Ascending aorta (tissue), 2 donors: ENCODE results near the gene ITPK1. TPM values are rescaled to one million over a fixed set of nuclear protein-coding genes. Genes with fewer than 3 reads are reported as not detected.
"Not testable (repeated sequence)": the region's sequence is repeated elsewhere in the genome, so short reads cannot be mapped to it uniquely, and the experiment has no call there.

Experiments used
- DNase-seq, 2 donors: peaks; one replicate each; pipeline ENCODE4 v3.0.0-alpha.2; 2019; ENCODE audit warnings: low spot score in 2 of 2
- H3K27ac ChIP-seq, 2 donors: fragments of 200-600 bp; sonication (generic); one replicate each; pipeline ENCODE4 v1.5.1; 2016 to 2017; ENCODE audit warnings: mild to moderate bottlenecking in 1 of 2
- H3K27me3 ChIP-seq: fragments of 200-600 bp; sonication (generic); one replicate; pipeline ENCODE4 v1.5.1; 2017
- H3K36me3 ChIP-seq, 2 donors: fragments of 200-600 bp; sonication (generic); one replicate each; pipeline ENCODE4 v1.5.1; 2016
- H3K4me1 ChIP-seq, 2 donors: fragments of 200-600 bp; sonication (generic); one replicate each; pipeline ENCODE4 v1.5.1; 2016 to 2017; ENCODE audit warnings: mild to moderate bottlenecking in 1 of 2
- H3K4me3 ChIP-seq, 2 donors: fragments of 200-600 bp; sonication (generic); one replicate each; pipeline ENCODE4 v1.5.1; 2016 to 2017; ENCODE audit warnings: mild to moderate bottlenecking in 1 of 2
- H3K9me3 ChIP-seq, 2 donors: fragments of 200-600 bp; sonication (generic); one replicate each; pipeline ENCODE4 v1.5.1; 2016
- CTCF ChIP-seq, 3 experiments: fragments of 200-600 bp in 2 of 3; fragments of 450-650 bp in 1 of 3; sonication (generic) in 2 of 3; IDR thresholded peaks; one replicate each; pipeline ENCODE4 v1.5.1; 2016 to 2019; ENCODE audit warnings: antibody characterized with exemption in 3 of 3, mild to moderate bottlenecking in 1 of 3, moderate library complexity in 1 of 3
- intact Hi-C: fragments of 100-400 bp; cut with DNase I; formaldehyde crosslinking; loops from one replicate; pipeline ENCODE4 v1.15.1; 2023
- total RNA-seq: library from RNA; depleted of rRNA; stranded (reverse); fragments of >200 nt; gene quantifications from one replicate; pipeline ENCODE4 v1.1.0, GENCODE V29; 2016

The ITPK1 gene
- total RNA-seq, 1 donor from 2014 or later, result 85.3 TPM

- H3K27ac ChIP-seq, result no peak overlapping the region
- no peak for TF ChIP-seq CTCF (IDR thresholded peaks at IDR 0.05)
Measured at GRCh38 chr14:93133464-93133863, 17.7 kb upstream of the ITPK1 start.

GRCh38 chr14:93132472-93133065 lies 16.8 kb upstream of the ITPK1 start:
- H3K36me3 ChIP-seq, result no peaks in the 10 kb centered on the region
- intact Hi-C loops, result no loop called here
- no peak for DNase-seq
- no peaks in the 10 kb centered on the region for H3K4me1 ChIP-seq
- no peak overlapping the region for H3K27ac ChIP-seq
- no peaks in the 10 kb centered on the region for H3K9me3 ChIP-seq
- TF ChIP-seq CTCF (IDR thresholded peaks at IDR 0.05), result peak in 1 of 3 experiments; percentile 25
- no peak overlapping the region for H3K4me3 ChIP-seq
- no peaks in the 10 kb centered on the region for H3K27me3 ChIP-seq

More at GRCh38 chr14:93133464-93133863, 17.7 kb upstream of the ITPK1 start:
- Histone ChIP-seq H3K4me1 (no peaks in the 10 kb centered on the region), H3K4me3 (no peak overlapping the region), H3K9me3 (no peaks in the 10 kb centered on the region), H3K36me3 (no peaks in the 10 kb centered on the region), H3K27me3 (no peaks in the 10 kb centered on the region)
- intact Hi-C loops, result no loop called here
- no peak for DNase-seq

- H3K27me3 ChIP-seq, H3K4me1 ChIP-seq, H3K27ac ChIP-seq, H3K36me3 ChIP-seq, H3K9me3 ChIP-seq, DNase-seq, intact Hi-C loops, H3K4me3 ChIP-seq: not testable (repeated sequence)
Measured at GRCh38 chr14:93131257-93131820, 15.6 kb upstream of the ITPK1 start.

- no peak overlapping the region for H3K4me3 ChIP-seq
- H3K4me1 ChIP-seq, result no peaks in the 10 kb centered on the region
- no peaks in the 10 kb centered on the region for H3K27me3 ChIP-seq
- no peaks in the 10 kb centered on the region for H3K9me3 ChIP-seq
- intact Hi-C loops, result no loop called here
- TF ChIP-seq CTCF (IDR thresholded peaks at IDR 0.05), result no peak
- no peak for DNase-seq
- H3K27ac ChIP-seq, result peak overlapping the region in 1 of 2 donors; percentile 46
- H3K36me3 ChIP-seq, result no peaks in the 10 kb centered on the region
Measured at GRCh38 chr14:93128725-93129459, 13.2 kb upstream of the ITPK1 start.

- H3K4me3 ChIP-seq, result no peak overlapping the region
- intact Hi-C loops, result no loop called here
- H3K4me1 ChIP-seq, result no peaks in the 10 kb centered on the region
- H3K9me3 ChIP-seq, result no peaks in the 10 kb centered on the region
- DNase-seq, result no peak
- H3K27ac ChIP-seq, result no peak overlapping the region
- H3K27me3 ChIP-seq, result no peaks in the 10 kb centered on the region
- H3K36me3 ChIP-seq, result no peaks in the 10 kb centered on the region
- no peak for TF ChIP-seq CTCF (IDR thresholded peaks at IDR 0.05)
Measured at GRCh38 chr14:93126111-93126510, 10.4 kb upstream of the ITPK1 start.

- DNase-seq, result no peak
- Histone ChIP-seq H3K27ac (no peak overlapping the region), H3K4me3 (no peak overlapping the region), H3K4me1 (no peaks in the 10 kb centered on the region), H3K27me3 (no peaks in the 10 kb centered on the region), H3K36me3 (no peaks in the 10 kb centered on the region), H3K9me3 (no peaks in the 10 kb centered on the region)
- no peak for TF ChIP-seq CTCF (IDR thresholded peaks at IDR 0.05)
- intact Hi-C loops, result no loop called here
Measured at GRCh38 chr14:93122826-93123225, 7.1 kb upstream of the ITPK1 start.
